T-helper 2 cell treated with Interferon-gamma antibody and Interleukin-4, amounts not matched to agents 100 ng/mL and 5 ng/mL, for 36 hours (primary cell): Measurements from ENCODE around the gene ROBO4. TPM values are rescaled to one million over a fixed set of nuclear protein-coding genes. Genes with fewer than 3 reads are reported as not detected.

ENCODE experiments used
- intact Hi-C: fragments of 100-400 bp; cut with micrococcal nuclease; formaldehyde crosslinking; loops from one replicate; pipeline ENCODE4 v1.15.1; 2023
- total RNA-seq: library from RNA; stranded (reverse); gene quantifications from 2 replicates; pipeline ENCODE4 v1.2.3, GENCODE V29; 2022

Gene ROBO4
- total RNA-seq, 1 donor from 2014 or later = 0.20 TPM

DNA sequence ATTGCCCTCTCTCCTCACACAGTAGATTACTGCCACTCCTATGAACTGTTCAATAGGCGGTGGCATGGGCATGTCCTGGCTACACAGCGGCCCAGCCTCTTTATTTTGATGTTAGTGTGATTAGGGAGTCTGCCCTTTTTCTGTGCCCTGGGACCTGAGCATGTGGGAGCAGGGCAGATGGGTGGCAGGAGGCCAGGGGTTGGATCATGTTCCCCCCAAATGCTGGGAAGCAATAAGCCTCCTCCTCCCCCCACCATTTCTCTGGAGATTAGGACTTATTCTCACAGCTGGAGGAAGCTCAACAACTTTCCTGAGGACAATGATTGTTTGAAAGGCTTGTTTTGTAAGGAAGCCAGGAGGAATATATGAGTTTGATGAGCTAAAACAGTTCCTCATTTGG, 22.2 kb upstream of the ROBO4 start:
- intact Hi-C loops = no loop called here

DNA sequence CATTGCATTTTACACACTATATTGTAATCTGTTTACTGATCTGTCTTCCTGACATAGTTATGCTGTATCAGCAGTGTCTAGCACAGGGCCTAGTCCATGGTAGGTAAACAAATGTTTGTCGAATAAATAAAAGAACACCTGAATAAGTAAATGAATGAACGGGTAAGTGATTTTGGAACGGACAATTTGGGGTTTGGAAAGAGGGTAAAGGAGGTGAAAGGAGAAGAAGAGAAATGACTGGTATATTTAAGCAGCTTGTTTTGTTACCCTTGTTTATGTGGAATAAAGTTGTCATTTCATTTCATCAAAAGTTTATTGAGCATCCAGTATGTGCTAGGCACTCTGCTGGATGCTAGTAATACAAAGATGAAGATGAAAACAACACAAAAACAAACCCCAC, 21.3 kb upstream of the ROBO4 start, which contains the start of gene HEPN1:
Gene HEPN1, plus strand, starts transcription at position 301 of the 400 bp plus-strand sequence.
- intact Hi-C loops = no loop called here

DNA sequence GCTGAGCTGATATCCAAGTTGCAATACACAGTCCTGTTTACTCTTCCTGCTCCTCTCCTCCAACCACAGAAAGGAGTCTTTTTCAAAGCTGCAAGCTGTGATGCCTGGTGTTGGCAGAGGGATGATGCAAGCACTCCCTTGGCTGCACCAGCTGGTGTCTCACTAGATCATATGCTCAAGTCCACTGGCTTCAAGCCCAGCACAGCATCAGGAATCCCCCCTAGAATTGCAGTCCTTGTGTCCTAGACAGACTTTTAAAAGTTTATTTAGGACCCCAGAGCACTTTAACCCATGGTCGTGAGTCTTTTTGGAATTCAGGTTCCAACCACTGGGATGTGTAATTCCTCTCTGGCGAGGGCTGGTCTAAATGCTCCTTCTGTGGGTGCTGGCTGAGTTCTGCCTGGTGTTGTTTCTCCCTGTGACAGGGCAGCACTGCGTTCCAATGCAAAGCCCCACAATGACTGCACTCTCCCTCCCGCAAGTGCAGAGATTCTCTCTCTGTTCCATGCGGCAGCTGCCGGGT, 19.5 kb upstream of the ROBO4 start:
- intact Hi-C loops = no loop called here

DNA sequence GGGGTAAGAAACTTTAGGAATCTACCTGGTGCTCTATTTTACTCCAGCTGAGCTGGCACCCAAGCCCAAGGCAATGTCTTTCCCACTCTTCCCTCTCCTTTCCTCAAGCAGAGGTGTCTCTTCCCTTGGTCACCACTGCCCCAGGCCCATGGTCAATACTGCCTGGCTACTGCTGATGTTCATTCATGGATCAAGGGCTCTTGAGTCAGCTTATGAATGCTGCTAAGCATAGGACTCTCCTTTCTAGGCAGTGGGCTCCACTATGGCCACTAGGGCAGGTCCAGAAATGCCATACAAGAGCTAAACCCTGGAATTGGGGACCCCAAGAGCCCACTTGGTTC, 18.7 kb upstream of the ROBO4 start:
- intact Hi-C loops = no loop called here

DNA sequence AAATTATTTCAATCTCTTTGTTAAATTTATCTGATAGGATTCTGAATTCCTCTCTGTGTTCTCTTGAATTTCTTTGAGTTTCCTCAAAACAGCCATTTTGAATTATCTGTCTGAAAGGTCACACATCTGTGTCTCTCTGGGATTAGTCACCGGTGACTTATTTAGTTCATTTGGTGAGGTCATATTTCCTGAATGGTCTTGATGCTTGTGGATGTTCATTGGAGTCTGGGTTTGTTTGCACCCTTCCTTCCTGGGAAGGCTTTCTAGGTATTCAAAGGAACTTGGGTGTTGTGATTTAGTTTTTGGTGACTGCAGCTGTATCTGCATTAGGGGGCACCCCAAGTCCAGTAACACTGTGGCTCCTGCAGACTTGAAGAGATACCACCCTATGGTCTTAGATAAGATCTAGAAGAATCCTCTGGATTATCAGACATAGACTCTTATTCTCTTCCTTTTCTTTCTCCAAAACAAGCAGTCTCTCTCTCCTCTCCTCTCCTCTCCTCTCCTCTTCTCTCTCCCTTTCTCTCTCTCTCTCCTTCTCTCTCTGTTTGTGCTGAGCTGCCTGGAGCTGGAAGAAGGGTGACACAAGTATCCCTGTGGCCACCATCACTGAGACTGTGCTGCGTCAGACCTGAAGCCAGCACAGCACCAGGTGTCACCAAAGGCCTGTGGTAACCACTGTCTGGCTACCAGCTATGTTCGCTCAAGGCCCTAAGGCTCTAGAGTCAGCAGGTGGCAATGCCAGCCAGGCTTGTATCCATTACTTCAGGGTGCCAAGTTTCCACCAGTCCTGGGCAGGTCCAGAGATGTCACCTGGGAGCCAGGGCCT, 18.1 kb upstream of the ROBO4 start:
- intact Hi-C loops = no loop called here

- intact Hi-C loops = no loop called here
Measured at GRCh38 chr11:124902616-124903015, 5.0 kb upstream of the ROBO4 start.

DNA sequence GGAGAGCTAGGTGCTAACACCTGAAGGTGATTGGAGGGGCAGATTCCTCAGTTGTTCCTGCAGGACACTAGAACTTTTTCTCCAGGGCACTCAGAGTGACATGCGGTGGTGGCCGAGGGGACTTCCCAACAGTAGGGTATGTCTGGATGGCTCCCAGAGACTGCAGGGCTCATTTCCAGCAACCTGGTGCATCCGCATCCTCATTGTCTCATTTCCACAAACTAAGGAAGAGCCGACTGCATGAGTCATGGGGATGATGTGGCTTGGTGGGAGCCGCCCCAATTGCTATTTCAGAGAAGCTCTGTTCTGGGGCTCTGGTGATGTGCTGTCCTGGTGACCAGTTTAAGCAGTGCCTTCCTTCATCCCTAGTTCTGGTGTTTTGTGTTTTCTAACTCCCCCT, 2.8 kb upstream of the ROBO4 start:
- intact Hi-C loops = no loop called here

DNA sequence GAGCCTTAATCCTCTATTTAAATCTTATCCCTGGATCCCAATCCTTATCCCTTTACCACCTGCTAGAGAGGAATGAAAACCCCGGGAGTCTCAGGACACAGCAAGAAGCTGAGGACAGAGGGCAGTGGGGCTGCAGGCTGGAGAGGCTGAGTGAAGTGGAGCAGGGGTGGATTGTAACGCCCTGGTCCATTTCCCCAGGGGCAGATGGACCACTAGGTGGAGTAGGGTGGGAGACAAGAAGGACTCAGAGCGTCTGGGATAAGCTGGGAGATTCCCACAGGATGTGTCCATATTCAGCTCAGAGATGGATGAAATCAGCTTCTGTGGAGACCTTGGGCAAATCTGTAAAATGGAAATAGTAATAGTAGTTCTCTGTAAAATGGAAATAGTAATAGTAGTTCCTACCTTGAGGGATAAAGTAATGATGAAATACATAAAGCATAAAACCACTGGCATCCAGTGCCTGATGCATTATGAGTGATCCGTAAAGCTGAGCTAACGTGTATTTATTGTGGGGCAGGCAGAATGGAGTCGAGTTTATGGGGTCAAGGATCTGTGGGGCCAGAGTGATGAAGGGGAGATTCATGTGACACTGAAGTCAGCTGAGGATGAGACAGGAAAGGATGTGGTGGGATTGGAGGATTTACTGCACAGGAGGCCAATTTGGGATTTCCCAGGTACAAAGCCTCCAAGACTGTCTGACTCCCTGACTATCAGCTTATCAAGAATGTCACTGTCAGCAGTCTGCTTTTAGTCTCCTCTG, 1.9 kb upstream of the ROBO4 start:
- intact Hi-C loops = no loop called here

- intact Hi-C loops = no loop called here
Measured at GRCh38 chr11:124898711-124899110, 1.0 kb upstream of the ROBO4 start.

DNA sequence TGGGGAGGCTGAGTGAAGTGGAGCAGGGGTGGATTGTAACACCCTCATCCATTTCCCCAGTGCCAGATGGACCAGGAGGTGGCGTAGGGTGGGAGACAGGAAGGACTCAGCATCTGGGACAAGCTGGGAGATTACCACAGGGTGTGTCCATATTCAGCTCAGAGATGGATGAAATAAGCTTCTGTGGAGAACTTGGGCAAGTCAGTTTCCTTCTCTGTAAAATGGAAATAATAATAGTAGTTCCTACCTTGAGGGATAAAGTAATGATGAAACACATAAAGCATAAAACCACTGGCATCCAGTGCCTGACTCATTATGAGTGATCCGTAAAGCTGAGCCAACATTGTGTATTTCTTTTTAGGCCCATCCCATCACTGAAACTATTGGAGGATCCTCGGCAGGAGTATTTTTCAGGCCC, 607 bp upstream of the ROBO4 start:
- intact Hi-C loops = no loop called here

GRCh38 chr11:124896821-124897391, 759 bp downstream of the ROBO4 start:
- intact Hi-C loops = no loop called here

DNA sequence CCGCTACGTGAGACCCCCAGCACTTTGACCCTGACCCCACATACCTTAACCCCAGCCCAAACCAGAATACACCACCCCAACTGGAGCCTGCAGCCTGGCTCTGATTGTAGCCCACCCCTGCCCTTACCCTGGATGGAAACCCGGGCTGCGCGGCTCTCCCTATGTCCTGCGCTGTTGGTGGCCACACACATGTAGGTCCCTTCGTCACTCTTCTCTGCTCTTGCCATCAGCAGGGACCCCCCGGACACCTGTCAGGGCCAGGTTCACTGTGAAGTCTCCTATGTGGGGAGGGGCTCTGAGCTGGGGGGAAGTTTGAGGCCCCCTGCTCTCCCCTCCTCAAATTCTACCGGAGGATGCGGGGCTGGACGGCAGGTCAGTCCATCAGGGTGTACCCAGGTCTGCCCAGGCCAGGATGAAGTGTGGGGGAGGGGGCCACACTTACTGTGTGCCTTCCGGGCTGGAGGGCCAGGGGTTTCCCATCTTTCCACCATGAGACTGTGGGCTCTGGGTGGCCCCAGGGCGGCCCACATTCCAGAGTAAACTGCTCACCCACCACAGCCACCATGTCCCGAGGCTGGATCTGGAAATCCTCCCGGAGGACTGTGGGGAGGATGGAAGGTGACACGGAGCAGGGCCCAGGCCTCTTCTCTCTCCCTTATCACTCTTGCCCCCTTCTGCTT, 1.5 kb downstream of the ROBO4 start:
- intact Hi-C loops = no loop called here

- intact Hi-C loops = no loop called here
Measured at GRCh38 chr11:124895471-124895971, 2.1 kb downstream of the ROBO4 start.

- intact Hi-C loops = no loop called here
Measured at GRCh38 chr11:124894606-124895430, 2.8 kb downstream of the ROBO4 start.

- intact Hi-C loops = no loop called here
Measured at GRCh38 chr11:124893781-124894401, 3.8 kb downstream of the ROBO4 start.

DNA sequence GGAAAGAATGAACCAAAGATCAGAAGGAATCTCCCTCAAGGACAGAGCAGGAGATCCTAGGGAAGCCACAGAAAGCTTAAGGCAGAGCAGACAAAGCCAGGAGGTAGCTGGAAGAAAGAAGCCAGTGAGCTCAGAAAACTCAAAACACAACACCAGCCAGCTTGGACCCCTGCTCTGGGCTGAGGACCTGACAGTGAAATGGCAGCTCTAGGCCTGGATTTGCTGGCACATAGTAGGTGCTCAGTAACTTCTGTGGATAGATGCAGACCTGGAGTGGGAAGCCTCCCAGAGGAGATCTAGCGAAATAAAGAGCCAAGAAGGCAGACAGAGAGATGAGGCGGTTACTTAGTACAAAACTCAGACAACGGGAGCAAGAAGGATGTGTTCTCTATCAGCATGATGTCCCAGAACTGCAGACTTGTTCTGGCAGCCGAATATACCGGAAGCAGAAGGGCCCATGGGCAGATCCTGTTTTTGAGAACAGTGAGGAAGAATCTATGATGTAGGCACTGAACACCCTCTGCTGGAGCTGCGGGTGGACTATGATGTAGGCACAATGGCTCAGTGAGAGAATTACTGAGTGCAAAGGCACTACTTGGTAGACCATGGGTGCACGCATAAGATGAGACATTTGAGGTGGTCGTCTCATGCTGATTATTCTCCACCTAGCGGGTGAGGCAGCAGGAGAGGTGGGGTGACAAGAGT, 4.8 kb downstream of the ROBO4 start:
- intact Hi-C loops = no loop called here

GRCh38 chr11:124892146-124892545, 5.5 kb downstream of the ROBO4 start:
- intact Hi-C loops = no loop called here

DNA sequence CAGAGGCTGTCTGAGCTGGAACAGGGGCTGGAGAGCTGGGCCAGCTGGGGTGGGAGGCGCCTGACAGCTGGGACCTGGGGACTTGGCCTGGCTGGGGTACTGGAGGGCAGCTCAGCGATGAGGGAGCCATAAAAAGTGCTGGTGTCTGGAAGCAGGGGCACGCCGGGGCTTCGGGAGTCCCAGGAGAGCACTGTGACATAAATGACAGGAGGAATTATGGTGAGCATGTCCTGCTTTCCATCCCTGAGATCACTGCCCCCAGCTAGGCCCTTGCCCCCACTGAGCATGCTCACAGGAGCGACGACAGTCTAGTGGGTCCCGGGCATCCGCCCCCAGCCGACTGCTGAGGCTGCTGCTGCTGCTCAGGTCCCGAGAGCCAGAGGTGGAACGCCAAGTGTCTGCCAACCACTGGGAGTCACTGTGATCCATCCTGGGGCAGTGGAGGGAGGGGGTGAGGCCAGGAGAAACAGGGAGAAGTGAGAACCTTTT, 6.2 kb downstream of the ROBO4 start:
- intact Hi-C loops = no loop called here

DNA sequence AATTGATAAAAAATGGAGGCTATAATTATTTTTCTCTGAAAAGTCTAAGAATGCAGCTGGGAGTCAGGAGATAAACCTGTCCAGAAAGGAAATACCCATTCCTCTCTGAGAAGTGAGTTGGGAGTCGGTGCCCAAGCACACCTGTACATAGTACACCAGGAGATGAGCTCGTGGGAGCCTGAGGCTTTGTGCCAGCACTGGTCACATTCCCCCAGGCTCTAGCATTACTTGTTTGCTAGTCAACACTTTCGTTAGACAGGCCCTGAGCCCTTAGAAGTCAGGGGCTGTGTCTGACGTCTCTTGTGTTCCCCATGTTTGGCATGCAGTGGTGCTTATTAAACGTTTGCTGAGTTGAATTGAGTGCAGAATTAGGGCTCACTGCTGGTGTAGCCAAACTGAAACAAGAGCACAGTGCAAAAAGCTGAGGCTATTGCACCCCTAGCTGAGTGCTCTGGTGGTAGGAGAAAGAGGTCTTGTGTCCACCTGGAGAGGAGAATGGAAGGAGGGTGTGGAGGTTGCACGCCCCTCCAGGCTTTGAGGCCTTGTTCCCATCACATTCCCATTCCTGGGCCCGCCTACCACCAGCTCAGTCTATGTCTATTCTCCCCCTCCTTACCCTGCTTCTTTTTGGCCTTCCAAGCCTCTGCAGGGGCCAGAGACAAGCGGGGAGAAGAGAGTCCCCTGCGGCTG, 6.8 kb downstream of the ROBO4 start:
- intact Hi-C loops = no loop called here
